Measurements from ENCODE around the gene SOST.
"Not testable (repeated sequence)": the region's sequence is repeated elsewhere in the genome, so short reads cannot be mapped to it uniquely, and the experiment has no call there.

SOST gene

DNA sequence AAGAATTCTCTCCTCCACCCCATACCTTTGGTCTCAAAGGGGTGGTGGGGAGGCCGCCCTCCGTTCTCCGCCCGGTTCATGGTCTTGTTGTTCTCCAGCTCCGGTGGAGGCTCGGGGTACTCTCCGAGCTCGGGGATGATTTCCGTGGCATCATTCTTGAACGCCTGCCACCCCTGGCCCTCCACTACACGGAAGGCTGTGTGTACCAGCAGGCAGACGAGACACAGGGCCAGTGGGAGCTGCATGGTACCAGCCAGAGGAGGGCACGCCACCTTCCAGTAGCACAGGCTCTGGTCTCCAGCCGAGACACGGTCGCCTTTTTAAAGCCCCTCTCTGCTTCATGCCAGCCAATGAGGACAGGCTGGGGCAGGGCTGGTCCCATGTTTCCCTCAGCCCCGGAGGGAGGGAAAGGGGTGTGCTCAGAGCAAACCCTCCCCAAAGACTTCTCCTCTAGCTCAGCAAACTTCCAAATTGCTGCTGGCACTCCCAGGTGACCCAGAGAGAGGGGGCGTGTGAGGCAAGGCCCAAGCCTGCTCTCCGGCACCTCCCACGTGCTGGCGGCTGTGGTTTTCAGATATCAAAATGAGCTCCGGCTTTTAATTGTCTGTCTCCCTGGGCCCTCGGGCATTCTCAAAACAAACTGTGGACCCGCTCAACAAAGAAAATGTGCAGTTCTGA lies at the start of gene SOST:
Gene SOST, minus strand, starts transcription at position 295 of the 678 bp plus-strand sequence. Its CDS starts 50 bp downstream, at position 245.
- DNase-seq, result no peak

- DNase-seq, result no peak
Observed at GRCh38 chr17:43808076-43808475, 49.5 kb upstream of the SOST start.

DNA sequence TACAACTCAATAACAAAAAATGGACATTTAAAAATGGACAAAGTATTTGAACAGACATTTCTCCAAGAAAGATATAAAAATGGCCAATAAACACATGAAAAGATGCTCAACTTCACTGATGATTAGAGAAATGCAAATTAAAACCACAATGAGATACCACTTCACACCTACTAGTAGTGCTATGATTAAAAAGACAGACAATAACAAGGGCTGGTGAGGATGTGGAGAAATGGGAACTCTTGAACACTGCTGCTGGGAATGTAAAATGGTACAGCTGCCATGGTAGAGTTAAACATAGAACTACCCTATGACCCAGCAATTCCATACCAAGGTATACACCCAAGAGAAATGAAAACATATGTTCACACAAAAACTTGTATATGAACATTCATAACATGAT lies 46.5 kb upstream of the SOST start:
- no peak for DNase-seq

DNA sequence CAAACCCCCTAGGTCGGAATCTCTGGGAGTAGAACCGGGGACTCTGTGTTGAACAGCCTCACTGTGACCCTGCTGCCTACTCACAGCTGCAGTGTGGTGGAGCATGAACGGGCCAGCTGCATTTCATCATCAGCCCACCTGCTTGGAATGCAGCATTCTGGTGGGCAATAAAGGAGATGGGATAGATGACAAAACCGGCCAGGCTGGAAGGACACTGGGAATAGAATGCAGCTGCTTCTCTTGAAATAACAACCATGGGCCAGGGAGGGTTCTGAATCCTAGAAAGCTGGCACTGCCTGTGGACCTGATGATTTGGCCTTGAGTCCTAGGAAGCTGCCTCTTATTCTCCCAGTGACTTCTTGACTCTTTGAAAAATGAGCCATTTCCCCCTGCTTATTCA lies 45.2 kb upstream of the SOST start:
- DNase-seq, result no peak

- no peak for DNase-seq
Observed at GRCh38 chr17:43801844-43802243, 43.3 kb upstream of the SOST start.

- DNase-seq, result no peak
Observed at GRCh38 chr17:43800736-43801135, 42.1 kb upstream of the SOST start.

DNA sequence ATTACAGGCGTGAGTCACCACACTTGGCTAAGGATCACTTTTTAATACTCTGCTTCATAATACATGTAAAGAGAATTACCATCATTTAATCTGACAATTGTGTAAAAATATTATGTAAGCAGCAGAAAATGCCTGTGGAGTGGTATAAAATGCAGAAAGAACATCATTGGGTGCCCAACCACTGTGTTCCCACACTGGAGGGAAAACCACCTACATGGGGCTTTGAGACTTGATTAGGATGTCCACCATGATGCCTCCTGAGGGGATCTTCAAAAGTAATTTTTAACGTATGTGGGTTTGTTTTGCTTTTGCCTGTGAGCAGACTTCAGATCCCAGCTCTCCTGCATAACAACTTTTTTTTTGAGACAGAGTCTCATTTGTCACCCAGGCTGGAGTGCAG lies 40.5 kb upstream of the SOST start:
- DNase-seq, result no peak

- not testable (repeated sequence) for DNase-seq
Observed at GRCh38 chr17:43798024-43798423, 39.4 kb upstream of the SOST start.

GRCh38 chr17:43792668-43793067 lies 34.1 kb upstream of the SOST start:
- DNase-seq, result not testable (repeated sequence)

GRCh38 chr17:43791589-43791988 lies 33.0 kb upstream of the SOST start:
- DNase-seq, result no peak

- DNase-seq, result no peak
Observed at GRCh38 chr17:43790311-43790940, 31.8 kb upstream of the SOST start.

GRCh38 chr17:43789482-43789881 lies 30.9 kb upstream of the SOST start:
- no peak for DNase-seq

- no peak for DNase-seq
Observed at GRCh38 chr17:43788540-43788939, 29.9 kb upstream of the SOST start.

GRCh38 chr17:43787728-43788127 lies 29.1 kb upstream of the SOST start:
- no peak for DNase-seq

- no peak for DNase-seq
Observed at GRCh38 chr17:43784628-43785101, 26.1 kb upstream of the SOST start.

DNA sequence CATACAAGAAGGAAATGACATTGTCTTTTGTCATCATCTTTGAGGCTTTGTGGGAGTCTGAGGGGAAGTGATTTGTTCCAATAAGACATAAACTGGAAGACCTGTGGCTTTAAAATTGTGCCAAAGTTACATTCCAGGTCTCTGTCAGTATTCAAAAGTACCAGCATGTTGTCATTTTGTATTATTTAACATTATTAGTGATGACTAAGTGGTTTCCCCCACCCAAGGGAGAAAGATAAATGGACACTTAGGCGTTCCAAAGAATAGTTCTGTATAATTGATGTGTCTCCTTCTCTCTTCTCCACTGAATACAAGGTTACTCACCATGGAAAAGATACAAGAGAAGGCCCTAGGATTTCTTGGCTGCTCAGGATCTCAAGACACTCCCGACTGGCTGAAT lies 25.5 kb upstream of the SOST start:
- no peak for DNase-seq

GRCh38 chr17:43782913-43783680 lies 24.5 kb upstream of the SOST start:
- no peak for DNase-seq

DNA sequence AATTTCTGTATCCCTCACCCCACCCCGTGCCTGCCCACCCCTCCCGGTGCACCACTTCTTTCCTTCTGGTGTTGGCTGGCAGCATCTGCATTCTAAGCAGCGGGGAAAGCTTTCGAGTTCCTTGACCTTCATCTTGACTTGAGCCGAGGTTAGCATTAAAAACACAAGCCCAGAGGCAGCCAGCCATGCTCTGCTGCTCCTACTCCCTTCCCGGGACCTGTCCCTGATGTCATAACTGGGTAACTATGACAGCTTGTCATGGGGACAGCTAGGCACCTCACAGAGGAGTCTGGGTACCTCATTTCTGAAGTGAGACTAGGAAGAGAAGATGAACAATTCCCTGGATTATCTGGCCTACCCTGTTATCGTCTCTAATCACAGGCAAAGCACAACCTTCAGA lies 21.5 kb upstream of the SOST start, which contains the start of gene CFAP97D1:
Gene CFAP97D1, plus strand, starts transcription at position 301 of the 400 bp plus-strand sequence. Its CDS starts 28 bp downstream, at position 329.
- no peak for DNase-seq

GRCh38 chr17:43779145-43780125 lies 20.8 kb upstream of the SOST start:
- no peak for DNase-seq

- DNase-seq, result peak; percentile 76
Observed at GRCh38 chr17:43778337-43779144, 19.9 kb upstream of the SOST start, which contains the start of gene DUSP3. DUSP3 (minus strand) TSS chr17:43778977; CDS start chr17:43778924, 53 bp downstream.
